ENCODE measurements around the gene FAM98C.

The FAM98C gene

GRCh38 chr19:38392707-38393308 lies 10.1 kb upstream of the FAM98C start:
- no peak for DNase-seq
- Histone ChIP-seq H3K27me3 (replicated peaks; ENCODE audit: insufficient read depth, low read length) (peaks cover 88% of the 10 kb centered on the region), H3K27ac (ENCODE audit: low read length) (no peak overlapping the region)

GRCh38 chr19:38394488-38394887 lies 8.4 kb upstream of the FAM98C start:
- Histone ChIP-seq H3K79me2 (ENCODE audit: low read length) (no peaks in the 10 kb centered on the region), H3K9me2 (replicated peaks; ENCODE audit: insufficient read depth, low read length) (no peaks in the 10 kb centered on the region), H3K4me3 (ENCODE audit: low read length) (no peak overlapping the region), H3K36me3 (replicated peaks; ENCODE audit: insufficient read depth, low read length) (no peaks in the 10 kb centered on the region), H3K27me3 (replicated peaks; ENCODE audit: insufficient read depth, low read length) (peaks cover 89% of the 10 kb centered on the region), H2AFZ (ENCODE audit: low read length) (0 out of 2 replicates have a peak overlapping the region, but pooled peaks have one; percentile 27), H3K27ac (ENCODE audit: low read length) (no peak overlapping the region), H3F3A (ENCODE audit: insufficient read depth, low read length) (no peaks in the 10 kb centered on the region), H3K9ac (ENCODE audit: low read length) (no peak overlapping the region), H4K20me1 (ENCODE audit: insufficient read depth, low read length) (no peaks in the 10 kb centered on the region), H3K4me2 (ENCODE audit: low read depth, low read length) (peak overlapping the region; percentile 21; the same call in 1 of the 2 replicates), H3K4me1 (ENCODE audit: low read length) (no peaks in the 10 kb centered on the region), H3K9me3 (replicated peaks; ENCODE audit: insufficient read depth, low read length) (no peaks in the 10 kb centered on the region)
- DNase-seq, result no peak
- no peak for TF ChIP-seq EZH2phosphoT487 (IDR thresholded peaks at IDR 0.05; ENCODE audit: low read length)
- no peak for TF ChIP-seq CTCF (IDR thresholded peaks at IDR 0.05; ENCODE audit: low read length)
- TF ChIP-seq EZH2 (optimal IDR thresholded peaks at IDR 0.05; ENCODE audit: low read depth, low read length), result no peak

More at GRCh38 chr19:38392707-38393308, 10.1 kb upstream of the FAM98C start:
- no peaks in the 10 kb centered on the region for H3K36me3 ChIP-seq (replicated peaks; ENCODE audit: insufficient read depth, low read length)
- no peaks in the 10 kb centered on the region for H3K79me2 ChIP-seq (ENCODE audit: low read length)
- H3K9me3 ChIP-seq (replicated peaks; ENCODE audit: insufficient read depth, low read length), result no peaks in the 10 kb centered on the region
- no peaks in the 10 kb centered on the region for H4K20me1 ChIP-seq (ENCODE audit: insufficient read depth, low read length)
- no peak for TF ChIP-seq CTCF (IDR thresholded peaks at IDR 0.05; ENCODE audit: low read length)
- no peak for TF ChIP-seq EZH2phosphoT487 (IDR thresholded peaks at IDR 0.05; ENCODE audit: low read length)
- TF ChIP-seq EZH2 (optimal IDR thresholded peaks at IDR 0.05; ENCODE audit: low read depth, low read length), result no peak
- H3K4me2 ChIP-seq (ENCODE audit: low read depth, low read length), result no peak overlapping the region
- H3K4me1 ChIP-seq (ENCODE audit: low read length), result 0 out of 2 replicates have a peak, but pooled peaks cover 2% of the 10 kb centered on the region
- H3K4me3 ChIP-seq (ENCODE audit: low read length), result no peak overlapping the region
- H2AFZ ChIP-seq (ENCODE audit: low read length), result no peak overlapping the region
- H3F3A ChIP-seq (ENCODE audit: insufficient read depth, low read length), result no peaks in the 10 kb centered on the region
- H3K9ac ChIP-seq (ENCODE audit: low read length), result no peak overlapping the region
- no peaks in the 10 kb centered on the region for H3K9me2 ChIP-seq (replicated peaks; ENCODE audit: insufficient read depth, low read length)

- Histone ChIP-seq H3K36me3 (replicated peaks; ENCODE audit: insufficient read depth, low read length) (no peaks in the 10 kb centered on the region), H3K4me1 (ENCODE audit: low read length) (no peaks in the 10 kb centered on the region), H3F3A (ENCODE audit: insufficient read depth, low read length) (no peaks in the 10 kb centered on the region), H3K27me3 (replicated peaks; ENCODE audit: insufficient read depth, low read length) (peaks cover 92% of the 10 kb centered on the region), H3K9ac (ENCODE audit: low read length) (no peak overlapping the region), H3K4me2 (ENCODE audit: low read depth, low read length) (no peak overlapping the region), H3K79me2 (ENCODE audit: low read length) (no peaks in the 10 kb centered on the region), H3K9me3 (replicated peaks; ENCODE audit: insufficient read depth, low read length) (no peaks in the 10 kb centered on the region), H3K9me2 (replicated peaks; ENCODE audit: insufficient read depth, low read length) (no peaks in the 10 kb centered on the region), H3K27ac (ENCODE audit: low read length) (no peak overlapping the region), H3K4me3 (ENCODE audit: low read length) (no peak overlapping the region), H4K20me1 (ENCODE audit: insufficient read depth, low read length) (no peaks in the 10 kb centered on the region), H2AFZ (ENCODE audit: low read length) (no peak overlapping the region)
- no peak for DNase-seq
- TF ChIP-seq EZH2 (optimal IDR thresholded peaks at IDR 0.05; ENCODE audit: low read depth, low read length), result no peak
These were observed 7.3 kb upstream of the FAM98C start for GRCh38 chr19:38395381-38396114.

- H3K9me3 ChIP-seq (replicated peaks; ENCODE audit: insufficient read depth, low read length), result no peaks in the 10 kb centered on the region
- no peak overlapping the region for H3K4me3 ChIP-seq (ENCODE audit: low read length)
- no peak overlapping the region for H3K4me2 ChIP-seq (ENCODE audit: low read depth, low read length)
- H3F3A ChIP-seq (ENCODE audit: insufficient read depth, low read length), result no peaks in the 10 kb centered on the region
- no peak for DNase-seq
- peaks cover 66% of the 10 kb centered on the region for H3K27me3 ChIP-seq (replicated peaks; ENCODE audit: insufficient read depth, low read length)
- H3K27ac ChIP-seq (ENCODE audit: low read length), result no peak overlapping the region
- no peaks in the 10 kb centered on the region for H3K4me1 ChIP-seq (ENCODE audit: low read length)
- H2AFZ ChIP-seq (ENCODE audit: low read length), result no peak overlapping the region
- no peaks in the 10 kb centered on the region for H3K36me3 ChIP-seq (replicated peaks; ENCODE audit: insufficient read depth, low read length)
- H4K20me1 ChIP-seq (ENCODE audit: insufficient read depth, low read length), result no peaks in the 10 kb centered on the region
- H3K79me2 ChIP-seq (ENCODE audit: low read length), result no peaks in the 10 kb centered on the region
- TF ChIP-seq EZH2 (optimal IDR thresholded peaks at IDR 0.05; ENCODE audit: low read depth, low read length) (no peak), CTCF (IDR thresholded peaks at IDR 0.05; ENCODE audit: low read length) (no peak)
- no peak overlapping the region for H3K9ac ChIP-seq (ENCODE audit: low read length)
- no peaks in the 10 kb centered on the region for H3K9me2 ChIP-seq (replicated peaks; ENCODE audit: insufficient read depth, low read length)
These were observed 3.8 kb upstream of the FAM98C start for GRCh38 chr19:38399081-38399480.

Measured in MM.1S (cell line).